Trophoblast cell (in vitro differentiated cells and primary cell): ENCODE measurements around the gene CAPSL. TPM values are rescaled to one million over a fixed set of nuclear protein-coding genes. Genes with fewer than 3 reads are reported as not detected.
"Not testable (repeated sequence)": the region's sequence is repeated elsewhere in the genome, so short reads cannot be mapped to it uniquely, and the experiment has no call there.

Source experiments
- DNase-seq, 2 donors: peaks; one replicate each; pipeline ENCODE4 v3.0.0-alpha.2; 2016
- H2AFZ ChIP-seq: 2 replicates; pipeline ENCODE4 v1.6.1; 2013; ENCODE audit warnings: low read length, moderate library complexity, mild to moderate bottlenecking; ENCODE audit not compliant: insufficient read depth, poor library complexity
- H2AK5ac ChIP-seq: 2 replicates; pipeline ENCODE4 v1.6.1; 2013; ENCODE audit warnings: mild to moderate bottlenecking, low read length
- H2BK120ac ChIP-seq: 2 replicates; pipeline ENCODE4 v1.6.1; 2013; ENCODE audit warnings: low read length, mild to moderate bottlenecking, moderate library complexity; ENCODE audit not compliant: insufficient read depth, poor library complexity
- H2BK12ac ChIP-seq: 2 replicates; pipeline ENCODE4 v1.6.1; 2013; ENCODE audit warnings: mild to moderate bottlenecking, low read length, moderate library complexity
- H2BK5ac ChIP-seq: 2 replicates; pipeline ENCODE4 v1.6.1; 2013; ENCODE audit warnings: low read length, low read depth, moderate library complexity, mild to moderate bottlenecking; ENCODE audit not compliant: poor library complexity
- H3K14ac ChIP-seq: 2 replicates; pipeline ENCODE4 v1.6.1; 2013; ENCODE audit warnings: mild to moderate bottlenecking, low read length
- H3K18ac ChIP-seq: 2 replicates; pipeline ENCODE4 v1.6.1; 2013; ENCODE audit warnings: mild to moderate bottlenecking, low read length
- H3K23ac ChIP-seq: 2 replicates; pipeline ENCODE4 v1.6.1; 2013; ENCODE audit warnings: low read length
- H3K27ac ChIP-seq: 2 replicates; pipeline ENCODE4 v1.5.1; 2013; ENCODE audit warnings: low read depth, mild to moderate bottlenecking, inconsistent platforms, low read length, moderate library complexity
- H3K27me3 ChIP-seq: 2 replicates; pipeline ENCODE4 v1.6.1; 2013; ENCODE audit warnings: inconsistent platforms, mild to moderate bottlenecking, low read length, moderate library complexity; ENCODE audit not compliant: insufficient read depth
- H3K36me3 ChIP-seq, 2 experiments: 1 replicate in 1 of 2; 2 replicates in 1 of 2; pipeline ENCODE4 v1.6.1; 2013; ENCODE audit warnings: low read length in 2 of 2, mild to moderate bottlenecking in 2 of 2, moderate library complexity in 1 of 2; ENCODE audit not compliant: insufficient read depth in 2 of 2, control insufficient read depth in 1 of 2
- H3K4ac ChIP-seq: 2 replicates; pipeline ENCODE4 v1.6.1; 2013; ENCODE audit warnings: low read depth, mild to moderate bottlenecking, low read length, moderate library complexity
- H3K4me1 ChIP-seq, 2 experiments: 1 replicate in 1 of 2; 2 replicates in 1 of 2; pipeline ENCODE4 v1.6.1; 2013; ENCODE audit warnings: low read length in 2 of 2, mild to moderate bottlenecking in 2 of 2, moderate library complexity in 1 of 2; ENCODE audit not compliant: insufficient read depth in 2 of 2, control insufficient read depth in 1 of 2
- H3K4me2 ChIP-seq: 2 replicates; pipeline ENCODE4 v1.6.1; 2013; ENCODE audit warnings: inconsistent platforms, mild to moderate bottlenecking, low read length, moderate library complexity
- H3K4me3 ChIP-seq: 2 replicates; pipeline ENCODE4 v1.5.1; 2013; ENCODE audit warnings: mild to moderate bottlenecking, low read depth, low read length, inconsistent platforms
- H3K79me1 ChIP-seq: one replicate; pipeline ENCODE4 v1.6.1; 2013; ENCODE audit warnings: low read length
- H3K79me2 ChIP-seq: 2 replicates; pipeline ENCODE4 v1.6.1; 2013; ENCODE audit warnings: low read length, mild to moderate bottlenecking; ENCODE audit not compliant: control insufficient read depth, insufficient read depth, poor library complexity
- H3K9ac ChIP-seq: 2 replicates; pipeline ENCODE4 v1.6.1; 2013; ENCODE audit warnings: mild to moderate bottlenecking, low read length
- H3K9me3 ChIP-seq: 2 replicates; pipeline ENCODE4 v1.6.1; 2013; ENCODE audit warnings: low read depth, mild to moderate bottlenecking, control low read depth, inconsistent platforms, low read length; ENCODE audit not compliant: insufficient read depth
- H4K12ac ChIP-seq: 2 replicates; pipeline ENCODE4 v1.6.1; 2013; ENCODE audit warnings: low read depth, mild to moderate bottlenecking, low read length, moderate library complexity
- H4K8ac ChIP-seq: 2 replicates; pipeline ENCODE4 v1.6.1; 2013; ENCODE audit warnings: low read depth, mild to moderate bottlenecking, low read length, moderate library complexity
- H4K91ac ChIP-seq: one replicate; pipeline ENCODE4 v1.6.1; 2013; ENCODE audit warnings: low read depth, mild to moderate bottlenecking, low read length, moderate library complexity
- WGBS: extraction: QIAGEN DNeasy Blood & Tissue Kit; methylation state at CpG from one replicate; pipeline ENCODE4 v1.1.7; 2013; ENCODE audit warnings: missing lambda C conversion rate; ENCODE audit not compliant: insufficient read length, insufficient coverage; ENCODE audit errors: extremely low coverage; 5-methylcytosine and 5-hydroxymethylcytosine counted together
- polyA plus RNA-seq: library from polyadenylated mRNA; stranded (reverse); fragments of 200-250 nt; gene quantifications from 2 replicates; pipeline ENCODE4 v1.2.3, GENCODE V29; 2013

The CAPSL gene
- not detected in 2 replicates for polyA plus RNA-seq

DNA sequence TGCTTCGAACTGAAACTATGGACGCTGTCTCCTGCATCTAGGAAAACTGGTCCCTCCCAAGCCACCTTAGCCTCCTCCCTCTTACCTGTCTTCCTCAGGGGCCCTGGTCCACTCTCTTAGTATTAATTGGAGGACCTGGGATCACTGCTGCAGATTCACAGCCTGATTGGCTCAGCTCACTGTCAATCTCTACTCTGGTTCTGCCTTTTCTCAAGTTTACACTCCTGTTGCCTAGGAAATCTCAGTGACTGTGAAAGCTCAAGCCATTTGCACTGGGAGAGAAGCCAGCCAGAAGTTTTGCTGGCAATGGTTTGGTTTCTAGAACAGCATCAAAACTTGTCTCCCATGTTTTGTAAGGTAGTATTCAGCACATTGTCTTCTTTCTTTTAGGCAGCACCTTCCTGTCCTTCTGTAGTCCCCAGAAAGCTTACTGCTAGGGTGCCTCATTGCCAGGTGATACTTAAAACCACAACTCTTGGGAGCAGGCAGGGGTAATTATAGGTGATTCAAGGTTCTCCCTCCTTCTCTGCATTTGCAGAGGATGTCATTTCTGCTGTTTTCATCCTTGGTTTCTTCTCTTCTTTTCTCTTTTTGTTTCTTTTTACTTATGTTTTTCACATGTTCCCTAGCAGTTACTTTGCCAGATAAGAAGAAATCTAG lies at the start of gene CAPSL:
TSS of gene CAPSL (minus strand) at position 55 of the 660 bp plus-strand sequence. CDS start 17,502 bp downstream, outside the sequence.
- Histone ChIP-seq H3K14ac (no peak within 1 kb of the TSS), H3K4me3 (no peak within 1 kb of the TSS), H4K12ac (no peak within 1 kb of the TSS), H3K9ac (no peak within 1 kb of the TSS), H3K4ac (no peak within 1 kb of the TSS), H3K79me2 (no peaks in the 10 kb centered on the region), H3K27ac (no peak within 1 kb of the TSS), H3K4me1 (no peaks in the 10 kb centered on the region), H2BK120ac (no peak within 1 kb of the TSS), H2AFZ (no peak within 1 kb of the TSS), H4K91ac (no peak within 1 kb of the TSS), H3K9me3 (no peaks in the 10 kb centered on the region), H3K18ac (no peak within 1 kb of the TSS), H3K27me3 (no peaks in the 10 kb centered on the region), H3K23ac (peak within 1 kb of the TSS; percentile 81), H2BK12ac (no peak within 1 kb of the TSS), H4K8ac (no peak within 1 kb of the TSS), H3K36me3 (no peaks in the 10 kb centered on the region), H2AK5ac (no peak within 1 kb of the TSS), H2BK5ac (no peak within 1 kb of the TSS), H3K79me1 (no peaks in the 10 kb centered on the region), H3K4me2 (peak within 1 kb of the TSS; percentile 29)
- peak; percentile 13 to 39 for DNase-seq
- no CpG with 5 or more reads among the region's 2 CpGs for WGBS

DNA sequence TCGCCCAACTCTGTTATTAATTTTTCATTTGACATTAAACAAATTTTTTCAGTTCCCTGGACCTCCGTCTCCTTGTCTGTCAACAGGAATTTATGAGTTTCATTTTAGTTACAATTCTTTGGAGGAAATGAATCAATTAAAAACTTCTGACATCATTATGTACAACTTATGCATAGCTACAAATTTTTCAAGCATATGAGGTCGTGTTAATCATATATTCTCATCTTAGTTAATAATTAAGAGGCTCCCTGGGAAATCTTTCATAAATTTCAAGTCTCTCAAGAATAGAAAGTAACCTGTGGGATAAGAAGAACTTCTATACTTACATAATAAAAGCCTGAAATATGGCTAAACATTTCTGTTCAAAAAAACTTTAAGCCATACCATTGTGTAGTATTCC lies 49.4 kb upstream of the CAPSL start:
- no peak overlapping the region for H3K14ac ChIP-seq
- no peak overlapping the region for H4K12ac ChIP-seq
- no peak overlapping the region for H3K4me3 ChIP-seq
- H3K27ac ChIP-seq, result no peak overlapping the region
- no peak overlapping the region for H4K91ac ChIP-seq
- no peak overlapping the region for H3K4ac ChIP-seq
- H3K79me1 ChIP-seq, result no peaks in the 10 kb centered on the region
- H3K23ac ChIP-seq, result no peak overlapping the region
- no peaks in the 10 kb centered on the region for H3K27me3 ChIP-seq
- H2BK120ac ChIP-seq, result no peak overlapping the region
- H2BK12ac ChIP-seq, result no peak overlapping the region
- no peak overlapping the region for H3K4me2 ChIP-seq
- no CpG with 5 or more reads among the region's 3 CpGs for WGBS
- H3K4me1 ChIP-seq, result peaks cover 2 to 11% of the 10 kb centered on the region in 2 experiments
- no peak overlapping the region for H2BK5ac ChIP-seq
- no peak for DNase-seq
- H3K79me2 ChIP-seq, result no peaks in the 10 kb centered on the region
- no peak overlapping the region for H4K8ac ChIP-seq
- H3K9ac ChIP-seq, result no peak overlapping the region
- H3K9me3 ChIP-seq, result peaks cover under 1% of the 10 kb centered on the region
- H3K36me3 ChIP-seq, result no peaks in the 10 kb centered on the region
- no peak overlapping the region for H2AFZ ChIP-seq
- no peak overlapping the region for H2AK5ac ChIP-seq
- H3K18ac ChIP-seq, result no peak overlapping the region

DNA sequence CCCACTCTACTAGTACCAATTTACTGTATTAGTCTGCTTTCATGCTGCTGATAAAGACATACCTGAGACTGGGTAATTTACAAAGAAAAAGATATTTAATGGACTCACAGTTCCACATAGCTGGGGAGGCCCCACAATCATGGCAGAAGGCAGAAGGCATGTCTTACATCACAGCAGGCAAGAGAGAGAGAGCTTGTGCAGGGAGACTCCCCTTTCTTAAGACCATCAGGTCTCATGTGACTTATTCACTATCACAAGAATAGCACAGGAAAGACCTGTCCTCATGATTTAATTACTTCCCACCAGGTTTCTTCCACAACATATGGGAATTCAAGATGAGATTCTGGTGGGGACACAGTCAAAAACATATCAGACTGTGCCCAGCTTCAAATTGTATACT lies 41.3 kb upstream of the CAPSL start:
- Histone ChIP-seq H2BK120ac (no peak overlapping the region), H2AFZ (no peak overlapping the region), H2AK5ac (no peak overlapping the region), H3K9me3 (peaks cover 10% of the 10 kb centered on the region), H3K4me3 (no peak overlapping the region), H3K79me1 (no peaks in the 10 kb centered on the region), H3K4ac (no peak overlapping the region), H2BK5ac (no peak overlapping the region), H2BK12ac (no peak overlapping the region), H3K79me2 (no peaks in the 10 kb centered on the region), H3K9ac (no peak overlapping the region), H4K8ac (no peak overlapping the region), H3K18ac (no peak overlapping the region), H3K4me2 (no peak overlapping the region), H4K91ac (no peak overlapping the region), H3K23ac (no peak overlapping the region), H3K27me3 (no peaks in the 10 kb centered on the region), H3K36me3 (no peaks in the 10 kb centered on the region), H3K27ac (no peak overlapping the region), H3K14ac (no peak overlapping the region), H4K12ac (no peak overlapping the region), H3K4me1 (no peaks in the 10 kb centered on the region)
- DNase-seq, result no peak

DNA sequence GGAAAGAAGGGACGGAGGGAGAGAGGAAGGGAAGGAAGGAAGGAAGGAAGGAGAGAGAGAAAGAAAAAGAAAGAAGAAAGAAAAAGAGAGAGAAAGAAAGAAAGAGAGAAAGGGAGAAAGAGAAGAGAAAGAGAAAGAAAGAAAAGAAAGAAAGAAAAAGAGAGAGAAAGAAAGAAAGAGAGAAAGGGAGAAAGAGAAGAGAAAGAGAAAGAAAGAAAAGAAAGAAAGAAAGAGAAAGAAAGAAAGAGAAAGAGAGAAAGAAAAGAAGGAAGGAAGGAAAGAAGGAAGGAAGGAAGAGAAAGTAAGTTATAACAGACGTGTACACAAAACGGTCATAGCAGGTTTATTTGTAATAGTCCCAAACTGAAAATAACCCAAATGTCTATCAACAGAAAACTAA lies 38.4 kb upstream of the CAPSL start:
- H4K91ac ChIP-seq, H3K4ac ChIP-seq: not testable (repeated sequence)

More for the DNA sequence above, 38.4 kb upstream of the CAPSL start:
- 100% methylated on average over 1 of the region's 3 CpGs for WGBS
- not testable (repeated sequence) for H3K27me3 ChIP-seq, H3K79me1 ChIP-seq, H3K18ac ChIP-seq, H2BK12ac ChIP-seq, H2BK5ac ChIP-seq, H3K23ac ChIP-seq, H3K9me3 ChIP-seq, H3K27ac ChIP-seq, H4K8ac ChIP-seq, H4K12ac ChIP-seq, DNase-seq, H3K4me3 ChIP-seq, H3K9ac ChIP-seq, H3K36me3 ChIP-seq, H2AK5ac ChIP-seq, H3K4me2 ChIP-seq, H3K4me1 ChIP-seq, H2BK120ac ChIP-seq, H3K14ac ChIP-seq, H2AFZ ChIP-seq, H3K79me2 ChIP-seq
